GOT3 (cell line): ENCODE measurements around the gene SLC9A3.

Experiments
- DNase-seq: peaks from one replicate; lab custom pipeline; 2025; ENCODE audit warnings: mixed read lengths; lab: John Stamatoyannopoulos, UW

The SLC9A3 gene

DNA sequence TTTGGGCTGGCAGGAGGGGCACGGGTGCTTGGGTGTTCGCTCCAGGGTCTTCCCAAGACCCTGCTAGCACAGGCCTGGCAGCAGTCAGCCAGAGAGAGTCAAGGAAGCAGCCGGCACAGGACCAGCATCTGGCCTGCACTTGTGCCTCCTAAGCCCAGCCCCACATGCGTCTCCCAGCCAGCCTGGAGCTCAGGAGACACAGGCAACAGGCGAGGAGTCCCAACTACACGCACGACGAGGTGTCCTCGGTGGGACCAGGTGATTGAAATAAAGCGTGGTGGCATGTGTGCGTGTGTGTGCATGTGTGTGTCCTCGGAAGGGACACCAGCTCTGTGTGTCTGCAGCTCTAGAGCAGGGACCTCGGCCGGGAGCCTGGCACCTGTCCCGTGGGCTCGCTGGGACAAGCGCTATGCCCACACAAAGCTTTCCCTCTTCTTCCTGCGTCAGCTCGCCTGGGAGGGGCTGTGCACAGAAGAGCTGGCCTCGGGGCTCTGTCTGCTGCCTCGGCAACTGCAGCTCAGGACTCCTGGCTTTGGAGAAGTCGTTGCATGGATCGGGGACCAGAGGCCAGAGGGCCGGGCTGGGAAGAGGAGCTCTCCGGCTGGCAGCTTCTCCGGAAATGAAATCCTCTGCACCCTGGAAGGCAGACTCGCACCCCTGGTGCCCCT lies 14.7 kb upstream of the SLC9A3 start:
- DNase-seq: no peak

DNA sequence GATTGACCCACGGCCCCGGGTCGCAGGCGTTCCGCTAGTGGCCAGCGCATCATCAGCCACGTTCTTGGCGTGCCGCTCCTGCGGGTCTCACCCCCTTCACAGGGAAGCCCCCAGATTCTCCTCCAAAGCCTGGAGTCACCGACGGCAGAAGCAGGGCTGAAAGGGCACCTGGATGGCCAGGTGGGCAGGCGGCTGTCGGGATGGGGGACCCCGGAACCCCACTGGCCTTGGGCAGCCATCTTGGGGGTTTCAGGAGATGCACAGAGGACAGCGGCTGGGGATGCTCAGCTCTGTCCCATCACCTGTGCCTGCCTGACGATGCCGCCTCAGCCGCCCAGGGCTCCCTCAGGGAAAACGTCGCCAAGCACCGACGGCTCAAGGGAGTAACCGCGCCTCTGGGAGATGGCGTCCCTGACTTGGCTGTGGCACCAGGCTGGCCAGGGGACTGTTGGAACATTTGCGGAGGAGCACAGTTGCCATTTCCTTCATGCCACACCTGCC lies 14.1 kb upstream of the SLC9A3 start:
- no peak for DNase-seq

DNA sequence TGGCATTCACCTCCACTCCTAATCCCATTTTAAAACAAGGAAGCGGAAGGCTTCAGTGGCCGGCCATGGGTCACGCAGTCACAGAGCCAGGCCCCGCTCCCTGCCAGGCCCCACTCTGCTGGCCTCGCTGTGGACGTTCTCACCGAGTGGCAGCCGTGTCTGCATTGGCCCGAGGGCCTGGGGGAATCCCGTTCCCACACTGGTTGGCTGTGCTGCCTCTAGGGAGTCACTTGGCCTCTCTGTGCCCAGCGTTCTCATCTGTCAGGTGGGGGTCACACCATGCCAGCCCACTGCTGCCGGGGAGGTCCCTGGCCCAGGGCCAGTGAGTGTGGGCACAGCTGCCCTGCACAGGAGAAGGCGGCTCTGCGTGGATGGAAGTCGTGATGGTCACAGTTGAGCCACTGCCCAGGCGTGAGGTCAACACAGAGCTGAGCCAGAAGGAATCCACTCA lies 13.4 kb upstream of the SLC9A3 start:
- no peak for DNase-seq

DNA sequence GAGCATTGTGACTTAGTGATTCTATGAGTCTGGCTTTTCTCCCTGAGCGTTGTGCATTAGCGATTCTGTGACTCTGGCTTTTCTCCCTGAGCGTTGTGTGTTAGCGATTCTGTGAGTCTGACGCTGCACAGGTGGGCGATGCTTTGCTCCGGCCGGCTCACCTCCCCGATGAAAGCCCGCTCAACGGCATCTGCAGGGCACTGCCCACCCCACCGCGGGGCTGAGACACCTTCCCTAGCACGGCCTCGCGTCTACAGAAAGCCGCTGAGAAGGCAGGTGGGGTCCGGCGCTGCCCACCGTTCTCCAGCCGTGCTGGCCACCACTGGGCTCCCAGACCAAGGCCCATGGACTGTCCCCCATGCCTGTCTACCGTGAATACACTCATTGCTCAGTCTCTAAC lies 12.8 kb upstream of the SLC9A3 start:
- no peak for DNase-seq

DNA sequence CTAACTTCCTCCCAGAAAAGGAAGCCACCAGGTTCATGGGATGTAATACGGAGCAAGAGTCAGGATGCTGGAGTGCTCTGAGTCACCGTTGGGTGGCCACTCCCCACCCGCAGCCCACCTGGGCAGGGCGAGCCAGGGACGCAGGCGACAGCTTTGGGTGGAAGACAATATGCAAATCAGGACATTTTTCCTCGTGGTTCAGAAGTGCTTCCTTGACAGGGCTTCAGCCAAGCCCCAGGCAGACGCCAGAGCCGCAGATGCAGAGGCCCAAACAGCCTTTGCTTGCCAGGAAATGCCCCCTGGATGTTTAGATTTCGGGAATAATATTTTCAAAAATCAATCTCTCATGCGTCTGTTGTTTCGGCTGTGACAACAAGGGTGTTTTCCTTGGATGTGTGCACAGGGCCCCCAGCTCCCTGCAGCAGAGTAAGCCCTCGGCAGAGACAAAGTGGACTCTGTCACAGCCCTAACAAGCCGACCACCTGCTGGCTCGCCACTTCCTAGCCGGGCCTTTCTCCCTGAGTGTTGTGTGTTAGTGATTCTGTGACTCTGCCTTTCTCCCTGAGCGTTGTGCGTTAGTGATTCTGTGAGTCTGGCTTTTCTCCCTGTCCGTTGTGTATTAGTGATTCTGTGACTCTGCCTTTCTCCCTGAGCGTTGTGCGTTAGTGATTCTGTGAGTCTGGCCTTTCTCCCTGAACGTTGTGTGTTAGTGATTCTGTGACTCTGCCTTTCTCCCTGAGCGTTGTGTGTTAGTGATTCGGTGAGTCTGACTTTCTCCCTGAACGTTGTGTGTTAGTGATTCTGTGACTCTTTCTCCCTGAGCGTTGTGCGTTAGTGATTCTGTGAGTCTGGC lies 11.8 kb upstream of the SLC9A3 start:
- no peak for DNase-seq

DNA sequence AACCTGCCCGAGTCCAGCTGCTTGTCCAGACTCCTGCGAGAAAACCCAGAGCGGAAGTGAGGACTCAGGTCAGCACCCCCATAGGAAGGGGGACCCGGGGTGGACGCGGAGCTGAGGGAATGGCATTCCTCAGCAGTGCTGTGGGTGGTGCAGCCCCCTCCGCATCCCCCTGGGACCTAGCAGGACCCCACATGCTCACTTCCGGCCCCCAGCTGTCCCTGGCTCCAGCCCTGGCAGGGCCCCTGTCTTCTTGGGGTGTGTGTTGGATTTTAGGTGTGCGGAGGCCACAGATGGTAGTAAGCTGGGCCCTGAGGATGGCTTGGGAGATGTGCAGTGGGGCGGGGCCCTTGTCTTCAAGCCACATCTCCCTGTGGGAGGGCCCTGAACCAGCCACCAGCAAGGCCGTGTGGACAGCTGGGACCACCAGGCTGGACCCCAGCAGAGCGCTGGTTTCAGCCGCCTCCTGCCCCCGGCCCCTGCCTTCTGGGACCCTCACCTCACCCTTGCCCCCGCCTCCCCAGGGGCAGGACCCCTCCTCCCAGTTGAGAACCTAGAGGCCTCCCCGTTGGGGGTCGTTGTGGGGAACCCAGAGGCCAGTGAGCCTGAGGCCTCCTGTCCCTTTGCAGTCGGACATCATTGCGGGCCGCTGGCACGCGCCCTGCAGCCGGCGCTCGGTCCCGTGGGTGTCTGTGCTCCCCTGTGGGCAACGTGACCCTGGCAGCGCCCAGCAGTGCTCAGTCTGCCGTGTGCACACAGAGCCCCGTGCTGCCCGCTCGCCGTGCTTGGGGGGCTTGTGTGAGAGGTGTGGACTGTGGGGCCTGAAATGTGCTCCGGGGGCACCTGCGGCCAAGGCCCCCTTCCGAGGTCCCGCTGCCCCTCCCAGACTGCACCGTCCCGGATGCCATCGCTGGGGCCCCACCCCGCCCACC lies 10.8 kb upstream of the SLC9A3 start:
- no peak for DNase-seq

DNA sequence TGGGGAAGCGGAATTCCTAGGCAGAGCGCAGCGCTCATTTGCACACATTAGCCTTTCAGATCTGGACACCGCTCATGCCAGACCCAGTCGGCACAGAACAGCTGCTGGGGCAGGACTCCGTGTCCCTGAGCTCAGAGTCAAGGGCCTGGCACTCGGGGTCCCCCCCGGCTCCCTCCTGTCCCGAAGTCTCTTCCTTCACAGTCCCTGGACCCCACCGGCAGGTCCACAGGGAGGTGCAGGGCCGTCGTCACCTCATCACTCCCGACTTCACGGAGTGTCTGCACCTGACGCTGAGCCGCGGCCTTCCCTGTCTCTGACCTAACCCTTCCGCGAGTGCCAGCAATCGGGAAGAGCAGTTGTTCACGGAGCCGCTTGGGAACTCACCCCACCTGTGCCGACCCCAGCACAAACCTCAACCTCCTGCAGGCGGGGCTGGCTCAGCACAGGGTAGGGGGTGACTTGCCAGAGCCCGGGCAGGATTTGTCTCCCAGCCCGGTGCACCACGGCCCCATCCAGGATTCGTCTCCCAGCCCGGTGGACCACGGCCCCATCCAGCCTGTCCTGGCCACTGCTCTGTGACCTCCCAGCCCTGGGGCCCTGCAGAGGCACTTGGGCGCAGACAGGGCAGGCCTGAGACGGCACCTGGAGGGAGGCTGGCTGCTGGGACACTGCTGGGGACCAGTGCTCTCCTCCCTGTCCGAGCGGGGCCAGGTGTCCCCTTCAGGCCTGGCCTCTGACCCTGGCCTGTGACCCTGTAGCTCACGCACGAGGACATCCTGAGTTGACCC lies 9.9 kb upstream of the SLC9A3 start:
- DNase-seq: no peak

DNA sequence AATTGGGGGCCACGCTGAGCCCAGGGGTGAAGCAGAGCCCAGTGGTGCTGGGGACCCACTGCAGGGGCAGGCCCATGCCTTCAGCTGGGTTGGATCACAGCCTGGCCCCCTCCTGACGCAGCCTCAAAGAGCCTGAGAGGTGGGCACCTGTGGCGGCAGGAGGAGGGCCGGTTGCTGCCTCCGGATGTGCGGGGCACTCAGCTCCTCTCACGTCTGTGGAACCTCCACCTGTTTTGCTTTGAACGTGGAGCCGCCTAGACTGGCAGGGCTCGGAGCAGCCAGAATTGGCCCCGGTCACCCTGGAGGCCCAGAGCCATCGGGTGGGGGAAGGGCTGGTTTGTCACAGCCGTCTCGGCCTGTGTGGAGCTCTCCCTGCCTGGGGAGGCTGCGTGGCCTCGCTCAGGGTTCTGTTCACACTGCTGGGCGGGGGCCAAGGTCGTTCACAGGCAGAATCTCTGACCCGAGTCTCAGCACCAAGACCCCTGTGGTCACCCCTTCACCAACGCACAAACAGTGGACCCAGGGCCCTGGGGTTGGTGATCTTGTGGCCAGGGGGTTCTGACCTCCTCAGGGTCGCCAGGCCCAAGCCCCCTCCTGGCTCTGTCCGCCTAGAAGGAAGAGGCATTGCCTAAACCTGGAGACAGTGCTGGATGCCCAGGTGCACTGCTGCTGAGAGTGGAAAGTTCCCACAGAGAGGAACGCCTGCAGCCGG lies 9.2 kb upstream of the SLC9A3 start:
- DNase-seq: no peak

DNA sequence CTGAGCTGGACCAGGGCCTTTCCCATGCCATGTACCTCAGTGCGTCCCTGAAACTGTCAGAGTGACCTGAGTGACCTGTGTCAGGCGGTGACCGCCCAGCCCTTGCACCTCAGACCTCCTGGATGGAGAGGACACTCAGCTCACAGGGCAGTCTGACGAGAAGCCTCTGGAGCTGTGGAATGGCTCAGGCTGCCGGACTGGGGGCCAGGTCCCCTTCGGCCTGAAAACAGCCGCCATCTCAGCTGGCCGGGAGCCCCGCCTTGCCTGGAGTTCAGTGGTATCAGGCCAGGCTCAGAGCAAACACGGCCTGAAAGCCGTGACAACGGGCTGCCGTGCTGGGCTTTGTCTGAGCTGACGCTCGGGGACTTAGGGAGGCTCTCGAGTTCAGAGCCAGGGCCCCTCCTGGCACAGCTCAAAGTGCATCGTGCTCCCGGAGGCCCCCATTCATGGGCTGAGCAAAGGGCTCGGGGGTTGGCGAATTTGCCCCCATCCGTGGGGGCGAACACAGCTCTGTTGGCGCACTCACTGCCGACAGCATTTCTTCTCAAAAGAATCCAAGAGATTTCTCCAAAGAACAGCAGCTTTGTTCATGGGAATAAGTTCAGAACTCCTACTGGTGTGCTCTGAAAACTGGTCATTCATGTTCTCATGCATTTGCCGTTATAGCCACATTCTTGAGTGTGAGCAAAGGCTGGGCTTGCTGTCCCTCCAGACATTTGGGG lies 8.4 kb upstream of the SLC9A3 start:
- no peak for DNase-seq

DNA sequence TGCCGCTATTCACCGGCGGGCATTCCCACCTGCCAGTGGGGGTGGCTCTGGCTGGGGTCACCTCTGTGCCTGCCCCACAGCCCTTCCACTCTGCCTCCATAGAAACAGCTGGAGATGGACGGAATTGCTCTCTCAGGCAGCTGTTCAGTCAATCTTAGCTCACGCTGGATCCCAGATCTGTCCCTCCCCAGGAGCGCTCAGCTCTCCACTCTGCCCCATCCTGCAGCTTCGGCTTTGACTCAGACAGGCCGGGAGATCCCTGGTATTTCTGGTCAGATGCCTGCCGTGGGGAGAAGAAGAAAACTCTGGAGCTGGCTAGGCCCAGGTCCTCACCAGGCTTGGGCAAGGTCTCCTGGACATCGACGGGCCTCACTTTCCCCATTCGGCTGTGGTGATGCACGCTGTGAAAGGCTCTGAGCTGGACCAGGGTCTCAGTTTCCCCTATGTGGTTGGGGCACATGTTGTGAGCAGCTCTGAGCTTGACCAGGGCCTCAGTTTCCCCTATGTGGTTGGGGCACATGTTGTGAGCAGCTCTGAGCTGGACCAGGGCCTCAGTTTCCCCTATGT lies 7.6 kb upstream of the SLC9A3 start:
- no peak for DNase-seq

DNA sequence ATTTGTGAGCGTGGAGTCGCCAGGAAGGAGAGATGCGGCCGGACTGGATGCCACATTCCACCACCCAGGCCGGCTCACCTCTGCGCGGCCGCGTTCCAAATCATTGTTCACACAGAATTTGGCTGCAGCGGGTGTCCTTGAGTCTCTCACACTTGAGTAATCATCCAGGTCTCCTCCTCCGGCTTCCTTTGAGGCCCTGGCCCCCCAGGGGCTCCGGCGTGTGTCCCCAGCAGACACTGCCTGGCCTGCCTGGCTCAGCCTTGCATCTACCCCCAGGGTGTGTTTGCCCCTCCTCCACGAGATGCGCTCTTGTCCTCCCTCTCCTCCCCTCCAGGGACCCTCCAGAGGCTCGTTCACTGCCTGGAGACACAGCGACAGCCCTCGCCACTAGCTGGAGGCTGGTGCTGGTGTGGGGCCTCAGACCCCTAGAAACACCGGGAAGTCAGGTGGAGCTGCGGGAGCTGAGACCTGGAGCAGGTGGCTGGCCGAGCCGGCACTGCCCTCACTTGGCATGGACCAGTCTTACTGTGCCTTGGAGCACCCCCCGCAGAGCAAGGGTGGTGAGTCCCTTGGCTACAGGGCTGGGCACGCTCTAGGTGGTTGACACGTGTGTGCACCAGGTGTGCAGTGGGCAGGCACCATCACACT lies 7.0 kb upstream of the SLC9A3 start:
- no peak for DNase-seq

DNA sequence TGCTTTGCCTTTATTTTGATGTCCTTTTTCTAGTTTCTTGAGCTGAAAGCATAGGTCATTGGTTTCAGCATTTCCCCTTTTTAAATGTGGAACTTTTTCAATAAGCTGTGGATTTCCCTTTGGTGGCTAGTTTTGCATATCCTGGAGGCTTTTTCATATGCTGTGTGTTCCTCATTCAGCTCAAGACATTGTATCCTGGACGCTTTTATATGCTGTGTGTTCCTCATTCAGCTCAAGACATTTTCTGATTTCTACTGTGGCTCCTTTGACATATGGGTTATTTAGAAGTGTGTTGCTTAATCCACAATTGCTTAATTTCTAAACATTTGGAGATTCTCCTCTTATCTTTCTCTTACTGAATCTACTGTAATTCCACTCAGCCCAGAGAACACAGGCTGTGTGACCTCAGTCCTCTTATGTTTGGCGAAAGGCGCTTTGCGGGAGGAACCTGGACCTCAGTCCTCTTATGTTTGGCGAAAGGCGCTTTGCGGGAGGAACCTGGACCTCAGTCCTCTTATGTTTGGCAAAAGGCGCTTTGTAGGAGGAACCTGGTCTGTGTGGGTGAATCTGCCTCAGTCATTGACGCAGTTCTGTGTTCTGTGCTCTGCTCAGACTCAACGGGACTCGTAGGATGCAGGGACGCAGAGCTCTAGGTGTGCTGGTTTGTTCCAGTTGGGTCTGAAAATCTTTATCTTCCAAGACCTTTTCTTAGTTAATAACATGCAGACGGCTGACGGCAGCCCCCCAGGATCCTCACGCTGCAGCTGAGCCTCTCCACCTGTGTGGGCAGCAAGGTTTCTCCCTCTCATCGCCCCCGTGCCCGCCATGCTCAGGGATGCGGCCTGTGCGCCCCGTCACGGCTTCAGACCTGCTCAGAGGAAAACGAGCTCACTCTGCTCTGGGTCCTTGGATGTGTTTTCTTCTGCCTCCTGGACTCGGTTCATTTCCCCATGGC lies 6.0 kb upstream of the SLC9A3 start:
- DNase-seq: no peak

DNA sequence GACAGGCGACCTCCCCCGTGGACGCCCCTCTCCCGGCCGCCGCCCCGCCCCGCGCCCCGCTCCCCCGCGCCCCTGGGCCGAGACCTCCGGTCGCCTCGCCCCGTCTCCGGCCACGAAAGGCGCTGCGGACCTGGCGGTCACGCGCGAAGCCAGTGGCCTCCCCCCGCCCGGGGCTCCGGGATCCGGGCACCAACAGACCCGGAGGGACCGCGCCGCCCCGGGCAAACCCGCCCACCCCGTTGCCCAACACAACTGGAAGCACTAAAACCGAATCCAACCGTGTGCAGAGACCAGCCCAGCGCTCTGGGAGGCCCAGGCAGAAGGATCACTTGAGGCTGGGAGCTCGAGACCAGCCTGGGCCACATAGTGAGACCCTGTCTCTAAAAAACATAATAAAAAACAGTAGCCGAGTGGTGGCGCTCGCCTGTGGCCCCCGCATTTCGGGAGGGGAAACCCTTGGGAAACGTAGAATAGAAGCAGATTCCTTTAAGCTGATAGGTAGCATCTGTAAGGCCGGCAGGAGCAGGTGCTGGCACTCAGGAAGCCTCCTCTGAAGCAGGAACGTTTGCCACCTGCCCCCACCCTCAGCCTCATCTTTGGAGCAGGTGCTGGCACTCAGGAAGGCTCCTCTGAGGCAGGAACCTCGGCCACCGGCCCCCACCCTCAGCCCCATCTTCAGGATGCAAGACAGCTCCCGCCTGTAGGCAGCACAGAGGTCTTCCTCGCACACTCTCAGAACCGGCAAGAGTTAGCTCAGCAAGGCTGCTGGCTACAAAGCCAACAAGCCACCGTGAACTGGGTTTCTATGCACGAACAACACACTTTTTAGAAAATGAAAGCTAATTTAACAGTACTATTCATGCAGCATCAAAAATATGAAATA lies 4.6 kb upstream of the SLC9A3 start:
- no peak for DNase-seq

DNA sequence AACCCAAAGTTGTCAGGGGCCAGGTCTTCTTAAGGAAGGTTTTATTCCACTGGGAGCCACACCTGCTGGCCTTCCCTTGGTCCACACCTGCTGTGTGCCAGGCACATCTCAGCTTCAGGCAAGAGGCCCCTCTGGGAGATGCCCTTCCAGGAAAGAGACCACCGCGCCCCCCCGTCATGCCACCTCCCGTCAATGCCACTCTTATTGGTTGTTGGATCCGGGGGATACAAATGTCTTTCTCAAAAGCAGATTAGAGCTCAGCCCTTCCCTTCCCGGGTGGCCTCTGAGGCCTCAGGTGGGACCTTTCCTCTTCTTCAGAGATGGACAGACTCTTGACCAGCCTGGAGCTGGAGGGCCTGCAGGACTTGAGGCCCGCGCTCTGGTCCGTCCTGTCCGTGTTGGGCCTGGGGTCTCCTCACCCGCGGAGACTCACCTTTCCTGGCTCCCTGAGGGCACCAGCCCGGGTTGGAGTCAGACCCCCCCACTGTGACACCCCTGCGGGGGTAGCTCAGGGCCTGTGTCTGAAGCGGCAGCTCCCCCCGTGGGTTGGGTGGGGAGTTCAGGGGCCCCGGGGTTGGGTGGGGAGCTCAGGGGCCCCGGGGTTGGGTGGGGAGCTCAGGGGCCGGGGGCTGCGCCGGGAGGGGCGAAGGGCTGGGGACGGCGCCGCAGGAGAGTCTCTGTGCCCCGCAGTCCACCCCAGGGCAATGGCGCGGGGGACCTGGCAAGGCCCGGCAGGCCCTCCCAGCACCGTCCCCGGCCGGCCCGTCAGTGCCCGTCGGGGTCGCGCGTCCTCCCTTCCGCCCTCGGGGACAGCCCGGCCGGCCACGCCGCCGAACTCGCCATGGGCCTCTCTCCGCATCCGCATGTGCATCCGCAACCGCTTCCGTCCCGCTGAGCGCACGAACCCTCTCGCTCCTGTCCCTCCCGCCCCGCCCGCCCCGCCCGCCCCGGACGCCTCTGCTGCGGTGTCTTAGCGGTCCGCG lies 3.7 kb upstream of the SLC9A3 start:
- no peak for DNase-seq

DNA sequence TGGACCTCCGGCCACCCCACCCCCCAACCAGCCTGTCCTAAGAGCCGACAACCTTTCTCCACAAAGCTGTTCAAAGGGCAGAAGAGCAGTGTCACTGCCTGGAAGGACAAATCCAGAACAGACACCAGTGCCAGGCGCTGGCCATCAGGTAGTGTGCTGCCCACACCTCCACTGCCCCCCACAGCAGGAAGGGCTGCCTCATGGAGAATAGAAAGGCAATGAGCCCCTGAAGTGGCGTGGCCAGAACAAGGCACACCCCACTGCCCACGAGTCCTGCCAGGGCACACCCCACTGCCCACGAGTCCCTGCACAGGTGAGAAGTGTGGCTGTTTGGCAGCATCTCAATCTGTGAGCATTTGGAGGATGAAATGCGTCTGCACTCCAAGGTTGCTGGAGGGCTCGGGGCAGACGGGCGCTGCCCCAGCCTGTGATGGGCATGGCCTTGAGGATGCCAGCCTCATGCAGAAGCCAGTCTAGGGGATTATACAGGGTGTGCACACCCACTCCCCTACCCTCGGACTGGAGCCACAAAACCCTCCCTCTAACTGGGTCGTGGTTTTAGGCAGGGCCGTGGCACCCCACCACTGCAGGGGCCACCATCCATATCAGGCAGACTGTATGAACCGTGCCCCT lies 2.3 kb upstream of the SLC9A3 start:
- DNase-seq: no peak
